SK-N-SH (cell line): ENCODE measurements around the gene CCT2. TPM values are rescaled to one million over a fixed set of nuclear protein-coding genes. Genes with fewer than 3 reads are reported as not detected.

Experiments used
- CTCF ChIA-PET: fragments of 300-600, 350-600 bp; formaldehyde crosslinking; extraction: SDS; loops from one replicate; lab custom pipeline; 2021; lab: Yijun Ruan, JAX
- POLR2A ChIA-PET: fragments of 350-600 bp; sonication (Branson Sonifier 250); formaldehyde crosslinking; extraction: SDS; loops from one replicate; lab custom pipeline; 2020; ENCODE audit warnings: antibody characterized with exemption, inconsistent platforms; lab: Yijun Ruan, JAX
- DNase-seq: peaks from one replicate; pipeline ENCODE4 v3.0.0; 2012
- H2AFZ ChIP-seq: fragments of 200-600 bp; sonication (generic); 2 replicates; pipeline ENCODE4 v1.8.1; 2016; ENCODE audit warnings: antibody characterized with exemption, mild to moderate bottlenecking, low read depth
- H3F3A ChIP-seq: fragments of 200-600 bp; sonication (generic); replicated peaks from 2 replicates; pipeline ENCODE3; 2016; ENCODE audit warnings: antibody characterized with exemption, mild to moderate bottlenecking; ENCODE audit not compliant: insufficient read depth
- H3K27ac ChIP-seq, 2 experiments: fragments of 200-500 bp in 1 of 2; fragments of 200-600 bp in 1 of 2; sonication (Bioruptor generic) in 1 of 2; sonication (generic), shearing (Covaris generic) in 1 of 2; 2 replicates each; pipeline versions ENCODE4 v1.5.1 to v1.6.1; 2014 to 2016; ENCODE audit warnings: low read depth in 2 of 2, inconsistent platforms in 1 of 2, low read length in 1 of 2, mild to moderate bottlenecking in 1 of 2, mixed read lengths in 1 of 2
- H3K27me3 ChIP-seq: fragments of 200-600 bp; sonication (generic), shearing (Covaris generic); 2 replicates; pipeline ENCODE4 v1.6.1; 2016; ENCODE audit warnings: mixed run types; ENCODE audit not compliant: insufficient read depth
- H3K36me3 ChIP-seq, 2 experiments: fragments of 200-500 bp in 1 of 2; fragments of 200-600 bp in 1 of 2; sonication (Bioruptor generic) in 1 of 2; sonication (generic) in 1 of 2; replicated peaks in 1 of 2; 2 replicates each; pipeline versions ENCODE3 to v1.5.1; 2014 to 2016; ENCODE audit warnings: low read length in 1 of 2, mild to moderate bottlenecking in 1 of 2; ENCODE audit not compliant: insufficient read depth in 2 of 2, control insufficient read depth in 1 of 2
- H3K4me1 ChIP-seq, 2 experiments: fragments of 200-500 bp in 1 of 2; fragments of 200-600 bp in 1 of 2; sonication (Bioruptor generic) in 1 of 2; sonication (generic), shearing (Covaris generic) in 1 of 2; 2 replicates each; pipeline versions ENCODE4 v1.5.1 to v1.6.1; 2014 to 2016; ENCODE audit warnings: low read depth in 1 of 2, low read length in 1 of 2, mixed run types in 1 of 2; ENCODE audit not compliant: insufficient read depth in 2 of 2, control insufficient read depth in 1 of 2
- H3K4me2 ChIP-seq: fragments of 200-600 bp; sonication (generic), shearing (Covaris generic); 2 replicates; pipeline ENCODE4 v1.6.1; 2017; ENCODE audit warnings: mixed run types
- H3K4me3 ChIP-seq, 2 experiments: fragments of 200-500 bp in 1 of 2; fragments of 200-600 bp in 1 of 2; sonication (Bioruptor generic) in 1 of 2; sonication (generic), shearing (Covaris generic) in 1 of 2; 2 replicates each; pipeline versions ENCODE4 v1.5.1 to v1.8.1; 2014 to 2016; ENCODE audit warnings: low read depth in 2 of 2, inconsistent platforms in 1 of 2, low read length in 1 of 2, mild to moderate bottlenecking in 1 of 2, mixed read lengths in 1 of 2, moderate library complexity in 1 of 2
- H3K79me2 ChIP-seq: fragments of 200-600 bp; sonication (generic); 2 replicates; pipeline ENCODE4 v1.8.1; 2017; ENCODE audit warnings: mild to moderate bottlenecking; ENCODE audit not compliant: insufficient read depth
- H3K9ac ChIP-seq: fragments of 200-600 bp; sonication (generic); 2 replicates; pipeline ENCODE4 v1.6.1; 2017; ENCODE audit warnings: mixed run types
- H3K9me2 ChIP-seq: fragments of 200-600 bp; sonication (generic); 2 replicates; pipeline ENCODE4 v1.6.1; 2017; ENCODE audit warnings: mixed run types
- H3K9me3 ChIP-seq: fragments of 200-600 bp; sonication (generic); 2 replicates; pipeline ENCODE4 v1.6.1; 2017; ENCODE audit warnings: mixed run types, mild to moderate bottlenecking, moderate library complexity
- H4K20me1 ChIP-seq: fragments of 200-600 bp; sonication (generic); 2 replicates; pipeline ENCODE4 v1.6.1; 2017; ENCODE audit warnings: mild to moderate bottlenecking, mixed run types; ENCODE audit not compliant: insufficient read depth
- EP300 ChIP-seq, 2 experiments: IDR thresholded peaks; 2 replicates each; pipeline versions ENCODE4 v1.4.0 to v1.6.1; 2012; ENCODE audit warnings: borderline replicate concordance in 1 of 2, low read depth in 1 of 2, low read length in 1 of 2
- FOSL2 ChIP-seq: IDR thresholded peaks from 2 replicates; pipeline ENCODE4 v1.4.0; 2012; ENCODE audit warnings: low read depth, mild to moderate bottlenecking, moderate library complexity, borderline replicate concordance
- JUND ChIP-seq: IDR thresholded peaks from 2 replicates; pipeline ENCODE4 v1.4.0; 2012
- NRF1 ChIP-seq: IDR thresholded peaks from 2 replicates; pipeline ENCODE4 v1.6.1; 2012; ENCODE audit warnings: low read depth, mild to moderate bottlenecking, low read length
- POLR2AphosphoS5 ChIP-seq: IDR thresholded peaks from 2 replicates; pipeline ENCODE4 v1.6.1; 2012; ENCODE audit warnings: low read depth, low read length
- RXRA ChIP-seq: IDR thresholded peaks from 2 replicates; pipeline ENCODE4 v1.4.0; 2012; ENCODE audit warnings: low read depth, mild to moderate bottlenecking, borderline replicate concordance
- TCF12 ChIP-seq: IDR thresholded peaks from 2 replicates; pipeline ENCODE4 v1.4.0; 2012
- WGBS: methylation state at CpG from one replicate; pipeline ENCODE4 v1.1.6; 2017; ENCODE audit warnings: low lambda C conversion rate; 5-methylcytosine and 5-hydroxymethylcytosine counted together
- polyA plus RNA-seq, 3 experiments: library from polyadenylated mRNA; depleted of rRNA; stranded (reverse); fragments of >200 nt; gene quantifications; 2 replicates each; pipeline ENCODE4 v1.2.3, GENCODE V29; 2012
- TF ChIP-seq, protein P1 (sequence below): fragments of 200-600 bp; sonication (generic); IDR thresholded peaks from 2 replicates; pipeline ENCODE4 v1.6.1; 2017; ENCODE audit warnings: antibody characterized with exemption, mild to moderate bottlenecking, moderate library complexity
- TF ChIP-seq, protein P2 (sequence below): IDR thresholded peaks from 2 replicates; pipeline ENCODE4; 2012
- TF ChIP-seq, protein P3 (sequence below): fragments of 150-350 bp; IDR thresholded peaks from 2 replicates; pipeline ENCODE4 v1.6.1; 2017; ENCODE audit warnings: antibody characterized with exemption, low read length, low read depth, borderline replicate concordance

Gene CCT2
- polyA plus RNA-seq, 1 of the 3 experiments (the other 2 are of a cell fraction), result 181 TPM

DNA sequence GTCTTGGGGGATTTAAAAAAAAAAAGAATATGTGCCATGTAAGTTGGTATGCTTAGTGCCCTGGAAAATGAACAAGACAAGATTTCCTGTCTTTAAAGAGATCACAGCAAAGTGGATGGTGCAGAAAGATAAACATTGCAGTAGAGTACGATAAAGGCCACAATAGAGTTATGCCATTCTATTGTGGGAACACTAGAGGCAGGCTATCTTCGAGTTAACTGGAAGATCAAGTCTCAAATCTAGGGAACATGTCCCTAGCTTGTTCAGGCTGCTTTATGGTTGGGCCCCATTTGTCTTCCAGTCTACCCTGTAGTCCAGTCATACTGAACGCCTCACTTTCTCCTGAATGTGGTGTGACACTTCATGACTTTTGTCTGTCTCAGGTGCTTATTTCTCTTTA is 18.7 kb upstream of the CCT2 start:
- 66% methylated on average over 3 of the region's 3 CpGs for WGBS
- Histone ChIP-seq H3K9ac (no peak overlapping the region), H3K27ac (no peak overlapping the region), H3K27me3 (no peaks in the 10 kb centered on the region), H3F3A (peaks cover 31% of the 10 kb centered on the region), H3K4me1 (peaks cover 0 to 8% of the 10 kb centered on the region in 2 experiments; a peak in 2 of 4 replicates), H2AFZ (no peak overlapping the region), H3K9me2 (no peaks in the 10 kb centered on the region), H4K20me1 (peaks cover 8% of the 10 kb centered on the region; the same call in 1 of the 2 replicates), H3K9me3 (no peaks in the 10 kb centered on the region), H3K4me2 (no peak overlapping the region), H3K79me2 (peaks cover 46% of the 10 kb centered on the region), H3K4me3 (no peak overlapping the region), H3K36me3 (peaks cover 36 to 56% of the 10 kb centered on the region in 2 experiments)
- ChIA-PET POLR2A (no interaction called here), CTCF (interaction anchor here (1.0 to 3.1 kb wide), 8 partner anchors 9 to 208 kb away, joined by 3 to 16 read pairs (median 3); partner anchors contain the start of gene FRS2)
- DNase-seq, result no peak
- TF ChIP-seq, protein P1, sequence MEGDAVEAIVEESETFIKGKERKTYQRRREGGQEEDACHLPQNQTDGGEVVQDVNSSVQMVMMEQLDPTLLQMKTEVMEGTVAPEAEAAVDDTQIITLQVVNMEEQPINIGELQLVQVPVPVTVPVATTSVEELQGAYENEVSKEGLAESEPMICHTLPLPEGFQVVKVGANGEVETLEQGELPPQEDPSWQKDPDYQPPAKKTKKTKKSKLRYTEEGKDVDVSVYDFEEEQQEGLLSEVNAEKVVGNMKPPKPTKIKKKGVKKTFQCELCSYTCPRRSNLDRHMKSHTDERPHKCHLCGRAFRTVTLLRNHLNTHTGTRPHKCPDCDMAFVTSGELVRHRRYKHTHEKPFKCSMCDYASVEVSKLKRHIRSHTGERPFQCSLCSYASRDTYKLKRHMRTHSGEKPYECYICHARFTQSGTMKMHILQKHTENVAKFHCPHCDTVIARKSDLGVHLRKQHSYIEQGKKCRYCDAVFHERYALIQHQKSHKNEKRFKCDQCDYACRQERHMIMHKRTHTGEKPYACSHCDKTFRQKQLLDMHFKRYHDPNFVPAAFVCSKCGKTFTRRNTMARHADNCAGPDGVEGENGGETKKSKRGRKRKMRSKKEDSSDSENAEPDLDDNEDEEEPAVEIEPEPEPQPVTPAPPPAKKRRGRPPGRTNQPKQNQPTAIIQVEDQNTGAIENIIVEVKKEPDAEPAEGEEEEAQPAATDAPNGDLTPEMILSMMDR, result peak; percentile 19; the same call in 1 of the 2 replicates
- TF ChIP-seq EP300 (IDR thresholded peaks at IDR 0.05; ENCODE audit: borderline replicate concordance in 1 of 2, low read depth in 1 of 2, low read length in 1 of 2), result no peak

DNA sequence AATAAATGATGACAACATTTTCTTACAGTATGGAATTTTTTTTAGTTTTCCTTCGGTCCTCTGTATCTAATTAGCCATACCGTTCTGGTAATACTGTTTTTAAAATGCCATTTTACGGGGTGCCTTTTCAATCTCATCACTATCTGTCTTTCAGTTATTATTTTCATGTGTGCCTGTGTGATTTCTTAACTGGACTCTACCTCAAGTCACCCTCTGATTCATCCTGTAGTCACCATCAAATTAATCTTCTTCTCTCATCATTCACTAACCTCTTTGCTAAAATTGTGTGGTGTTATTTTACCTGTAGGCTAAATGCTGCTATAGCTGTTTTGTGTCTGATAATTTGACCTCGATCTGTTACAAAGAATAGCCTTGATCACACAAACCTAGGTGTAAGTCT is 16.0 kb upstream of the CCT2 start:
- peaks cover 0 to 8% of the 10 kb centered on the region in 2 experiments; a peak in 2 of 4 replicates for H3K4me1 ChIP-seq
- peaks cover 45 to 60% of the 10 kb centered on the region in 2 experiments for H3K36me3 ChIP-seq
- no peak overlapping the region for H2AFZ ChIP-seq
- H3K4me2 ChIP-seq, result peak overlapping the region; percentile 6
- H3F3A ChIP-seq, result peaks cover 31% of the 10 kb centered on the region
- CTCF ChIA-PET, result interaction anchor here (1.0 to 4.5 kb wide), 12 partner anchors 10 to 238 kb away, joined by 3 to 66 read pairs (median 8); partner anchors contain the start of gene CCT2
- TF ChIP-seq, protein P2, sequence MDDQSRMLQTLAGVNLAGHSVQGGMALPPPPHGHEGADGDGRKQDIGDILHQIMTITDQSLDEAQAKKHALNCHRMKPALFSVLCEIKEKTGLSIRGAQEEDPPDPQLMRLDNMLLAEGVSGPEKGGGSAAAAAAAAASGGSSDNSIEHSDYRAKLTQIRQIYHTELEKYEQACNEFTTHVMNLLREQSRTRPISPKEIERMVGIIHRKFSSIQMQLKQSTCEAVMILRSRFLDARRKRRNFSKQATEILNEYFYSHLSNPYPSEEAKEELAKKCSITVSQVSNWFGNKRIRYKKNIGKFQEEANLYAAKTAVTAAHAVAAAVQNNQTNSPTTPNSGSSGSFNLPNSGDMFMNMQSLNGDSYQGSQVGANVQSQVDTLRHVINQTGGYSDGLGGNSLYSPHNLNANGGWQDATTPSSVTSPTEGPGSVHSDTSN, result peak; percentile 72
- no peak for TF ChIP-seq NRF1
- TF ChIP-seq POLR2AphosphoS5, result peak; percentile 25; the same call in 1 of the 2 replicates
- TF ChIP-seq FOSL2, result peak; percentile 65; the same call in 1 of the 2 replicates
- peak in 1 of 2 experiments; percentile 46; a peak in 1 of 4 replicates for TF ChIP-seq EP300 (IDR thresholded peaks at IDR 0.05; ENCODE audit: borderline replicate concordance in 1 of 2, low read depth in 1 of 2, low read length in 1 of 2)
- TF ChIP-seq JUND, result peak; percentile 49
- TF ChIP-seq, protein P3, sequence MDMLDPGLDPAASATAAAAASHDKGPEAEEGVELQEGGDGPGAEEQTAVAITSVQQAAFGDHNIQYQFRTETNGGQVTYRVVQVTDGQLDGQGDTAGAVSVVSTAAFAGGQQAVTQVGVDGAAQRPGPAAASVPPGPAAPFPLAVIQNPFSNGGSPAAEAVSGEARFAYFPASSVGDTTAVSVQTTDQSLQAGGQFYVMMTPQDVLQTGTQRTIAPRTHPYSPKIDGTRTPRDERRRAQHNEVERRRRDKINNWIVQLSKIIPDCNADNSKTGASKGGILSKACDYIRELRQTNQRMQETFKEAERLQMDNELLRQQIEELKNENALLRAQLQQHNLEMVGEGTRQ, result no peak
- TF ChIP-seq RXRA, result peak; percentile 18; the same call in 1 of the 2 replicates
- peak; percentile 72; the same call in 1 of the 2 replicates for TF ChIP-seq TCF12
- peaks cover 8% of the 10 kb centered on the region; the same call in 1 of the 2 replicates for H4K20me1 ChIP-seq
- H3K9ac ChIP-seq, result no peak overlapping the region; the same call in 1 of the 2 replicates
- 12% methylated on average over 4 of the region's 4 CpGs for WGBS
- H3K9me3 ChIP-seq, result no peaks in the 10 kb centered on the region
- H3K4me3 ChIP-seq, result no peak overlapping the region
- peak overlapping the region; percentile 60 to 72; a peak in 3 of 4 replicates for H3K27ac ChIP-seq
- POLR2A ChIA-PET, result no interaction called here
- H3K27me3 ChIP-seq, result no peaks in the 10 kb centered on the region
- no peak for DNase-seq
- H3K9me2 ChIP-seq, result no peaks in the 10 kb centered on the region
- peaks cover 37% of the 10 kb centered on the region for H3K79me2 ChIP-seq
